Measurements from ENCODE around the gene C19orf33.
A peak's percentile ranks its signal among the peaks of the same experiment; 100 is the strongest.

C19orf33 gene

GRCh38 chr19:38266981-38267597 lies 37.0 kb upstream of the C19orf33 start:
- Histone ChIP-seq H3K27ac (ENCODE audit: low read depth, low read length) (peak overlapping the region; percentile 90), H3K18ac (ENCODE audit: low read length) (peak overlapping the region; percentile 46), H3K9me3 (ENCODE audit: insufficient read depth, low read depth, low read length) (no peaks in the 10 kb centered on the region), H3K4me3 (ENCODE audit: low read depth, low read length) (no peak overlapping the region), H3K14ac (ENCODE audit: low read length) (peak overlapping the region; percentile 46), H2AK5ac (ENCODE audit: low read length) (peak overlapping the region; percentile 37), H2AFZ (ENCODE audit: insufficient read depth, low read length, poor library complexity) (no peak overlapping the region), H2BK5ac (ENCODE audit: low read depth, low read length, poor library complexity) (peak overlapping the region; percentile 38), H4K8ac (ENCODE audit: low read depth, low read length) (no peak overlapping the region), H3K9ac (ENCODE audit: low read length) (no peak overlapping the region), H3K36me3 (ENCODE audit: control insufficient read depth in 1 of 2, insufficient read depth in 2 of 2, low read length in 2 of 2) (no peaks in the 10 kb centered on the region), H4K91ac (ENCODE audit: low read depth, low read length) (peak overlapping the region; percentile 2), H3K27me3 (ENCODE audit: insufficient read depth, low read length) (no peaks in the 10 kb centered on the region), H3K79me2 (ENCODE audit: control insufficient read depth, insufficient read depth, low read length, poor library complexity) (peaks cover 32% of the 10 kb centered on the region), H3K23ac (ENCODE audit: low read length) (no peak overlapping the region), H3K4ac (ENCODE audit: low read depth, low read length) (peak overlapping the region; percentile 66), H4K12ac (ENCODE audit: low read depth, low read length) (peak overlapping the region; percentile 22), H3K4me1 (ENCODE audit: control insufficient read depth in 1 of 2, insufficient read depth in 2 of 2, low read length in 2 of 2) (peaks cover 33 to 47% of the 10 kb centered on the region in 2 experiments), H2BK120ac (ENCODE audit: insufficient read depth, low read length, poor library complexity) (peak overlapping the region; percentile 12), H2BK12ac (ENCODE audit: low read length) (no peak overlapping the region), H3K79me1 (ENCODE audit: low read length) (peaks cover 29% of the 10 kb centered on the region), H3K4me2 (ENCODE audit: low read length) (peak overlapping the region; percentile 32)
- no CpG with 5 or more reads among the region's 12 CpGs for WGBS (ENCODE audit: extremely low coverage, insufficient coverage, insufficient read length)
- DNase-seq, result no peak

- H3K14ac ChIP-seq (ENCODE audit: low read length), result peak overlapping the region; percentile 16
- no peaks in the 10 kb centered on the region for H3K9me3 ChIP-seq (ENCODE audit: insufficient read depth, low read depth, low read length)
- H3K4me2 ChIP-seq (ENCODE audit: low read length), result peak overlapping the region; percentile 32
- H2AFZ ChIP-seq (ENCODE audit: insufficient read depth, low read length, poor library complexity), result no peak overlapping the region
- H3K27ac ChIP-seq (ENCODE audit: low read depth, low read length), result peak overlapping the region; percentile 90
- peak overlapping the region; percentile 28 for H2BK5ac ChIP-seq (ENCODE audit: low read depth, low read length, poor library complexity)
- peak overlapping the region; percentile 50 for H2AK5ac ChIP-seq (ENCODE audit: low read length)
- DNase-seq, result peak in 1 of 2 donors; percentile 17
- H3K4me1 ChIP-seq (ENCODE audit: control insufficient read depth in 1 of 2, insufficient read depth in 2 of 2, low read length in 2 of 2), result peaks cover 33 to 47% of the 10 kb centered on the region in 2 experiments
- H3K79me2 ChIP-seq (ENCODE audit: control insufficient read depth, insufficient read depth, low read length, poor library complexity), result peaks cover 32% of the 10 kb centered on the region
- no peak overlapping the region for H4K12ac ChIP-seq (ENCODE audit: low read depth, low read length)
- H3K9ac ChIP-seq (ENCODE audit: low read length), result no peak overlapping the region
- H3K4me3 ChIP-seq (ENCODE audit: low read depth, low read length), result no peak overlapping the region
- no peaks in the 10 kb centered on the region for H3K27me3 ChIP-seq (ENCODE audit: insufficient read depth, low read length)
- H3K18ac ChIP-seq (ENCODE audit: low read length), result peak overlapping the region; percentile 46
- H4K8ac ChIP-seq (ENCODE audit: low read depth, low read length), result no peak overlapping the region
- no peak overlapping the region for H2BK120ac ChIP-seq (ENCODE audit: insufficient read depth, low read length, poor library complexity)
- no peak overlapping the region for H3K23ac ChIP-seq (ENCODE audit: low read length)
- H3K4ac ChIP-seq (ENCODE audit: low read depth, low read length), result peak overlapping the region; percentile 66
- H4K91ac ChIP-seq (ENCODE audit: low read depth, low read length), result peak overlapping the region; percentile 2
- no CpG with 5 or more reads among the region's 12 CpGs for WGBS (ENCODE audit: extremely low coverage, insufficient coverage, insufficient read length)
- H3K36me3 ChIP-seq (ENCODE audit: control insufficient read depth in 1 of 2, insufficient read depth in 2 of 2, low read length in 2 of 2), result no peaks in the 10 kb centered on the region
- H3K79me1 ChIP-seq (ENCODE audit: low read length), result peaks cover 27% of the 10 kb centered on the region
- H2BK12ac ChIP-seq (ENCODE audit: low read length), result no peak overlapping the region
Observed at GRCh38 chr19:38267761-38268483, 36.1 kb upstream of the C19orf33 start.

GRCh38 chr19:38268539-38268938 lies 35.5 kb upstream of the C19orf33 start:
- Histone ChIP-seq H3K4me2 (ENCODE audit: low read length) (peak overlapping the region; percentile 22), H4K91ac (ENCODE audit: low read depth, low read length) (no peak overlapping the region), H3K9ac (ENCODE audit: low read length) (no peak overlapping the region), H3K4ac (ENCODE audit: low read depth, low read length) (peak overlapping the region; percentile 65), H3K4me1 (ENCODE audit: control insufficient read depth in 1 of 2, insufficient read depth in 2 of 2, low read length in 2 of 2) (peaks cover 36 to 51% of the 10 kb centered on the region in 2 experiments), H3K14ac (ENCODE audit: low read length) (no peak overlapping the region), H2AK5ac (ENCODE audit: low read length) (no peak overlapping the region), H2BK5ac (ENCODE audit: low read depth, low read length, poor library complexity) (no peak overlapping the region), H4K8ac (ENCODE audit: low read depth, low read length) (no peak overlapping the region), H3K36me3 (ENCODE audit: control insufficient read depth in 1 of 2, insufficient read depth in 2 of 2, low read length in 2 of 2) (no peaks in the 10 kb centered on the region), H3K9me3 (ENCODE audit: insufficient read depth, low read depth, low read length) (no peaks in the 10 kb centered on the region), H2BK120ac (ENCODE audit: insufficient read depth, low read length, poor library complexity) (no peak overlapping the region), H4K12ac (ENCODE audit: low read depth, low read length) (no peak overlapping the region), H3K23ac (ENCODE audit: low read length) (no peak overlapping the region), H3K18ac (ENCODE audit: low read length) (no peak overlapping the region), H3K79me2 (ENCODE audit: control insufficient read depth, insufficient read depth, low read length, poor library complexity) (peaks cover 32% of the 10 kb centered on the region), H3K27ac (ENCODE audit: low read depth, low read length) (no peak overlapping the region), H2AFZ (ENCODE audit: insufficient read depth, low read length, poor library complexity) (no peak overlapping the region), H2BK12ac (ENCODE audit: low read length) (no peak overlapping the region), H3K4me3 (ENCODE audit: low read depth, low read length) (no peak overlapping the region), H3K27me3 (ENCODE audit: insufficient read depth, low read length) (no peaks in the 10 kb centered on the region), H3K79me1 (ENCODE audit: low read length) (peaks cover 27% of the 10 kb centered on the region)
- no peak for DNase-seq
- WGBS (ENCODE audit: extremely low coverage, insufficient coverage, insufficient read length), result no CpG with 5 or more reads among the region's 8 CpGs

- Histone ChIP-seq H2BK12ac (ENCODE audit: low read length) (no peak overlapping the region), H3K79me2 (ENCODE audit: control insufficient read depth, insufficient read depth, low read length, poor library complexity) (peaks cover 29% of the 10 kb centered on the region), H3K23ac (ENCODE audit: low read length) (no peak overlapping the region), H3K36me3 (ENCODE audit: control insufficient read depth in 1 of 2, insufficient read depth in 2 of 2, low read length in 2 of 2) (peaks cover 0 to 2% of the 10 kb centered on the region in 2 experiments), H3K14ac (ENCODE audit: low read length) (no peak overlapping the region), H4K8ac (ENCODE audit: low read depth, low read length) (no peak overlapping the region), H3K9me3 (ENCODE audit: insufficient read depth, low read depth, low read length) (no peaks in the 10 kb centered on the region), H2BK120ac (ENCODE audit: insufficient read depth, low read length, poor library complexity) (no peak overlapping the region), H3K4me1 (ENCODE audit: control insufficient read depth in 1 of 2, insufficient read depth in 2 of 2, low read length in 2 of 2) (peaks cover 37 to 51% of the 10 kb centered on the region in 2 experiments), H2BK5ac (ENCODE audit: low read depth, low read length, poor library complexity) (no peak overlapping the region), H3K27me3 (ENCODE audit: insufficient read depth, low read length) (no peaks in the 10 kb centered on the region), H3K18ac (ENCODE audit: low read length) (no peak overlapping the region), H4K91ac (ENCODE audit: low read depth, low read length) (no peak overlapping the region), H3K9ac (ENCODE audit: low read length) (no peak overlapping the region), H3K4me2 (ENCODE audit: low read length) (peak overlapping the region; percentile 4), H3K27ac (ENCODE audit: low read depth, low read length) (no peak overlapping the region), H2AFZ (ENCODE audit: insufficient read depth, low read length, poor library complexity) (no peak overlapping the region), H3K4ac (ENCODE audit: low read depth, low read length) (peak overlapping the region; percentile 2), H3K4me3 (ENCODE audit: low read depth, low read length) (no peak overlapping the region), H2AK5ac (ENCODE audit: low read length) (no peak overlapping the region), H3K79me1 (ENCODE audit: low read length) (peaks cover 18% of the 10 kb centered on the region), H4K12ac (ENCODE audit: low read depth, low read length) (no peak overlapping the region)
- DNase-seq, result no peak
- no CpG with 5 or more reads among the region's 5 CpGs for WGBS (ENCODE audit: extremely low coverage, insufficient coverage, insufficient read length)
Observed at GRCh38 chr19:38270587-38271167, 33.4 kb upstream of the C19orf33 start.

Measured in trophoblast cell (in vitro differentiated cells and primary cell).